Mesodermal cell (in vitro differentiated cells): ENCODE measurements around the gene GUCY1A1.
"Not testable (repeated sequence)": the region's sequence is repeated elsewhere in the genome, so short reads cannot be mapped to it uniquely, and the experiment has no call there.

Experiments
- H3K27ac ChIP-seq: 2 replicates; pipeline ENCODE4 v1.7.0; 2013; ENCODE audit warnings: mild to moderate bottlenecking, low read depth, low read length, moderate library complexity; ENCODE audit not compliant: severe bottlenecking
- H3K36me3 ChIP-seq: 2 replicates; pipeline ENCODE4 v1.7.1; 2013; ENCODE audit warnings: mild to moderate bottlenecking, low read length, moderate library complexity; ENCODE audit not compliant: control insufficient read depth, insufficient read depth
- H3K4me1 ChIP-seq: one replicate; pipeline ENCODE4 v1.7.1; 2013; ENCODE audit warnings: mild to moderate bottlenecking, low read length; ENCODE audit not compliant: insufficient read depth, control insufficient read depth, poor library complexity, severe bottlenecking
- H3K4me3 ChIP-seq: 2 replicates; pipeline ENCODE4 v1.7.0; 2013; ENCODE audit warnings: low read length, control low read depth, mild to moderate bottlenecking; ENCODE audit not compliant: insufficient read depth, poor library complexity, severe bottlenecking; ENCODE audit errors: extremely low read depth
- H3K9me3 ChIP-seq: 2 replicates; pipeline ENCODE4 v1.7.1; 2013; ENCODE audit warnings: mild to moderate bottlenecking, low read length, moderate library complexity; ENCODE audit not compliant: control insufficient read depth
- WGBS, 2 experiments: methylation state at CpG; one replicate each; pipeline ENCODE4 v1.1.5; 2013; ENCODE audit warnings: missing lambda C conversion rate in 2 of 2; ENCODE audit not compliant: insufficient coverage in 2 of 2; 5-methylcytosine and 5-hydroxymethylcytosine counted together

The GUCY1A1 gene

DNA sequence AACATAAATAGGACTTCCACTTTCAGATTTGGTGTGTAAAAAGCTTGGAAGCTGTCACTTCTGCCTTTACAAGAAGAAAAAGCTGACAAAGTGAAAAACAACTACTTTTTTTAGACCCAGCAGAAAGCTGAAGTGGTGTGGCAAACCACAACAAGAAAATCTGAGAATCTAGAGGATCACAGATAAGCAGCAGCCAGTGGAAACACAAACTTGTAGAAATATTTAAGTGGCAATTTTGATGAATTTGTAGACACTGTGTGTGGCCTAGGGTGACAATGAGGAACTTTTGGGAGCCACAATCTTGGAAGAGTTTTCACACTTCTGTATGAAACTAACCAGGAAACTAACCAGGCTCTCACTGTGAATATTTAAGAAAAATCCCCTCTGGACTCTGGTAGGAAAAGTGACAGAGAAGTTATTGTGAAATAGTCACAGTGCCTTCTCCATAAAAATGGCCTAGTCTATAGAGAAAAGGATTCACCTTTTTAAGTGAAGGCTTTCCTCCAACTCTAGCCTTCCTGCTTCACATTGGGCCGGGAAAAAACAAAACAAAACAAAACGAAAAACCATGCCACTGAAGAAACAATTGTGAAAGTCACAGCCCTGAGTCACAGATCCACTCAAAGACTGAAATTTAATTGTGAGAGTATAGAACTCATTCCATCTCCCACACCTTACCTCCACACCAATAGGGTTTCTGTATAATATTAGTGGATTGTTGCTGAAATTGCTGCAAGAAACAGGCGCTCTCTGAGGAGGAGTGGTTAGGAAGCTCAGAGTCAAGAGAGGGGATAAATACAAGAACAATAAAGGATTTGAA lies 26.7 kb upstream of the GUCY1A1 start:
- Histone ChIP-seq H3K27ac (no peak overlapping the region), H3K4me3 (no peak overlapping the region), H3K9me3 (no peaks in the 10 kb centered on the region), H3K4me1 (no peaks in the 10 kb centered on the region), H3K36me3 (no peaks in the 10 kb centered on the region)
- WGBS, 2 experiments: no CpG with 5 or more reads among the region's 3 CpGs

DNA sequence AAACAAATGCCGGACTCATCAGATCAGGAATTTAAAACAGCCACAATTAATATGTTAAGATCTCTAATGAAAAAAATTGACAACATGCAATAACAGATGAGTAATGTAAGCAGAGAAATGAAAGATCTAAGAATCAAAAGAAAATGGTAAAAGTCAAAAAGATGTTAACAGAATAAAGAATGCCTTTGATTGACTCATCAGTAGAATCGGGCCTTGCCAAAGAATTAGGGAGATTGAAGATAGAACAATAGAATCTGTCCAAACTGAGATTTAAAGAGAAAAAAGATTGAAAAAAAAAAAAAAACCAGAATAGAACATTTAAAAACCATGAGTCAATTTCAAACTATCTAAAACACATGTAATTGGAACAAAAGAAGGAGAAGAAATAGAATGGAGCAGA lies 25.9 kb upstream of the GUCY1A1 start:
- Histone ChIP-seq H3K27ac (no peak overlapping the region), H3K4me1 (no peaks in the 10 kb centered on the region), H3K36me3 (no peaks in the 10 kb centered on the region), H3K9me3 (no peaks in the 10 kb centered on the region), H3K4me3 (no peak overlapping the region)
- WGBS, 2 experiments: 100% methylated on average over 1 of the region's 2 CpGs; no CpG with 5 or more reads in 1 of the 2 experiments

DNA sequence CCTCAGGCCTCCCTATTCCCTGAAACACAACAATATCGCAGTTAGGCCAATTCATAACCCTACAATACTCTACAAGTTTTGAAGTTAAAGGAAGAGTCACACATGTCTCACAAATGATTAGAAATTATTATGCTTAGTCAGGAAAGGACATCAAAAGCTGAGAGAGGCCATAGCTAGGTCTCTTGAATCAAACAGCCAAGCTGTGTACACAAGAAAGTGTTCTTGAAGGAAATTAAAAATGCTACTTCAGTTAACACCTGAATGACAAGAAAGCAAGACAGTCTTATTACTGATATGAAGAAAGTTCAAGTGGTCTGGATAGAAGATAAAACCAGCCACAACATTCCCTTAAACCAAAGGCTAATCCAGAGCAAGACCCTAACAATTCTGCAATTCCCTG lies 23.6 kb upstream of the GUCY1A1 start:
- Histone ChIP-seq H3K36me3 (no peaks in the 10 kb centered on the region), H3K4me1 (no peaks in the 10 kb centered on the region), H3K4me3 (no peak overlapping the region), H3K27ac (no peak overlapping the region), H3K9me3 (no peaks in the 10 kb centered on the region)
- WGBS, 2 experiments: no CpG with 5 or more reads among the region's 1 CpG

DNA sequence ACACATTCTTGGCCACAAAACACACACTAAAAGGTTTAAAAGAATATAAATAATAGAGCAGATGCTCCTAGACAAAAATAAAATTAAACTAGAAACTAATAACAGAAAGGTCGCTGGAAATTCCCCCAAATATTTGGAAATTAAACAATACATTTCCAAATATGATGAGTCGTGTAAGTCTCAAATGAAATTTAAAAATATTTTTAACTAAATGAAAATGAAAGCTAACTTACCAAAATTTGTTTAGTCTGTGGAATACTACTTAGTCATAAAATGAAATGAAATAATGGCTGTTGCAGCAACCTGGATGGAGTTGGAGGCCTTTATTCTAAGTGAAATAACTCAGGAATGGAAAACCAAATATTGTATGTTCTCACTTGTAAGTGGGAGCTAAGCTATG lies 20.6 kb upstream of the GUCY1A1 start:
- H3K4me3 ChIP-seq: no peak overlapping the region
- no CpG with 5 or more reads among the region's 2 CpGs for WGBS, 2 experiments
- no peak overlapping the region for H3K27ac ChIP-seq
- no peaks in the 10 kb centered on the region for H3K36me3 ChIP-seq
- no peaks in the 10 kb centered on the region for H3K9me3 ChIP-seq
- H3K4me1 ChIP-seq: no peaks in the 10 kb centered on the region

DNA sequence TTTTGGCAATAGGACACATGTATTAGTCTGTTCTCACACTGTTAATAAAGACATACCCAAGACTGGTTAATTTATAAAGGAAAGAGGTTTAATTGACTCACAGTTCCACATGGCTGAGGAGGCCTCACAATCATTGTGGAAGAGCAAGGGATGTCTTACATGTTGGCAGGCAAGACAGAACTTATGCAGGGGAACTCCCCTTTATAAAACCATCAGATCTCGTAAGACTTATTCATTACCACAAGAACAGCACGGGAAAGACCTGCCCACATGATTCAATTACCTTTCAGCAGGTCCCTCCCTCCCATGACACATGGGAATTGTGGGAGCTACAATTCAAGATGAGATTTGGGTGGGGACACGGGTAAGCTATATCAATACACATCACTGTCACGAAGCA lies 15.9 kb upstream of the GUCY1A1 start:
- H3K27ac ChIP-seq, H3K9me3 ChIP-seq, H3K4me1 ChIP-seq, H3K36me3 ChIP-seq, H3K4me3 ChIP-seq: not testable (repeated sequence)
- WGBS, 2 experiments: 60% methylated on average over 1 of the region's 4 CpGs; no CpG with 5 or more reads in 1 of the 2 experiments

DNA sequence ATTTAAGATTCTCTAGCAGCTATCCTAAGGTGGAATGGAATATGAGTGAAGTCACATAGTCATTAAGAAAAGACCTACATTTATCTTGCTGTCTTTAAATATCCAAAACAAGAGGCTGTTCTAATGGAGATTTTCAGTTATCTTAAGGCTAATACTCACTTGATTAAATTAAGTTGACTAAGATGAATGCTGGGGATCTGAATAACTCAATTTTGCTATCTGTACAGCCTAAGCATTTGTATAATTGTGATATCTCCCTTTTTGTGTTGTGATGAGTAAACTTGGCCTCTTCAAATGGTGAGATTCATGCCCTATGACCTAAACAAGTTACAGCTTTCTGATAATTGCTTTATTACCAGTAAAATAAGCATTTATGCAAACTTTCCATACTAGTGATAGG lies 13.6 kb upstream of the GUCY1A1 start:
- no peak overlapping the region for H3K27ac ChIP-seq
- no peaks in the 10 kb centered on the region for H3K36me3 ChIP-seq
- H3K4me1 ChIP-seq: no peaks in the 10 kb centered on the region
- H3K4me3 ChIP-seq: no peak overlapping the region
- no peaks in the 10 kb centered on the region for H3K9me3 ChIP-seq

DNA sequence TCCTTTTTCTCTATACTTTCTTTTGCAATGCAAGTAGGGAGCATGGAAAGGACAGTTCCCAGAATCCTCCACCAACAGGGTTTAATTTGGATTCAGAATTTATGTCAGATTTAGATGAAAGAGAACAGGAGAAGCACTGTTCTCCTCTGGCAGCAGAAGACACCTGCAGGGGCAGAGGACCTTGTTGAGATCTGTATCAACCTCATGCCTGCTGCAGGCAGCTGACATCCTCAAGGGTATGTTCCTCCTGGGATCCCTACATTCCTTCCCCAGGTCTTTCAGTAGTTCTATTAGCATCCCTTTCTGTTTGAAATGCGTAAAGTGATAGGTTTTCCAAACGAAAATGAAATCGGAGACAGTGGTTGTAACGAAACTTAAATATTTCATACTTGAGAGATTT lies 10.6 kb upstream of the GUCY1A1 start:
- Histone ChIP-seq H3K4me1 (no peaks in the 10 kb centered on the region), H3K27ac (no peak overlapping the region), H3K4me3 (no peak overlapping the region), H3K36me3 (no peaks in the 10 kb centered on the region), H3K9me3 (no peaks in the 10 kb centered on the region)
- WGBS, 2 experiments: 70% methylated on average over 2 of the region's 4 CpGs; no CpG with 5 or more reads in 1 of the 2 experiments

DNA sequence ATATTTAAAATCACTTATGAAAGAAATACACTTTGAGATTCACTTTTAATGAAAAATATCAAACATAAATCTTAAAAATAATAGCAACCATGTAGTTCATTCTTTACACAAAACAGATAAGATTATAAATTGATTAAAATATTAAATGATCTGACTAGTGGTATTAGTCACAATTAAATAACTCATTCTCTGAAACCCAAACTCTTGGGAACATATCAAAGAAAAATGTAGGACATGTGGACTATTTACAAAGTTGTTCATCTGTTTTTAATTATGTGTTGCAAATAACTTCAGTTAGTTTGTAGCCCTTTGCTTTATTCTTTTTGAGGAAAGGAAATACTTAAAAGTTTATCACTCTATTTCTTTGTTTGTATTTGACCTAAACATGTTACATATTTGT lies 9.5 kb upstream of the GUCY1A1 start:
- Histone ChIP-seq H3K9me3 (no peaks in the 10 kb centered on the region), H3K4me1 (no peaks in the 10 kb centered on the region)

DNA sequence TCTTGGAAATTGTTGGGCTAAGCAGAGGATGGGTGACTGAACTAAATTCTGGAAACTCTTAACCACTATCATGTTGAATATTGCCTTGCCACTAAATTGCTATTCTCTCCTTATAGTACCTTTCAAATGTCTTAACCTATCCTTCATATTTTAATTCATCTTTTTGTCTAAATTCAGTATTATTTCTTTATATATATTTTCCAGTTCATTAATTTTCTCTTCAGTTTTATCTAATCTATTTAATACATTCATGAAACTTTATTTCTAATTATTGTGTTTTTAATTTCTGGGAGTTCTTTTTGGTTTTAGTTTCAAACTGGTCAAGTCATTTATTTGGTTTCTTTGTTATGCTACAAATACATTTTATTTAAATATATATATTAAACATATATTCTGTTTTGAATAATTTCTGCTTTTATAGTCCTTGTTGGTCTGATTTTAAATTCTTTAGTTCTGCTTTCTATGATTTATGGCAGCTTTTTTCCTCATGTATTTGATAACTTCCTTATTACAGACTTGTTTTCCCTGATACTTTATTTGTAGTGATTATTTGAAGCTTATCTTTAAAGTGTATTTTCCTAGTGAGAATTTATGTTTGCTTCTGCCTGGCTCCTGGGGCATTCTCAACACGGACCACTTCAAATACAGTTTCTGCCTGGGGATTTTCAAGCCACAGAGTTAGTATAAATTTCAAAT lies 8.5 kb upstream of the GUCY1A1 start:
- no peaks in the 10 kb centered on the region for H3K9me3 ChIP-seq
- H3K36me3 ChIP-seq: no peaks in the 10 kb centered on the region
- H3K4me1 ChIP-seq: no peaks in the 10 kb centered on the region
- no CpG with 5 or more reads among the region's 1 CpG for WGBS, 2 experiments
- H3K4me3 ChIP-seq: no peak overlapping the region
- H3K27ac ChIP-seq: no peak overlapping the region

More for the DNA sequence above, 9.5 kb upstream of the GUCY1A1 start:
- H3K36me3 ChIP-seq: no peaks in the 10 kb centered on the region
- H3K4me3 ChIP-seq: no peak overlapping the region
- no peak overlapping the region for H3K27ac ChIP-seq

DNA sequence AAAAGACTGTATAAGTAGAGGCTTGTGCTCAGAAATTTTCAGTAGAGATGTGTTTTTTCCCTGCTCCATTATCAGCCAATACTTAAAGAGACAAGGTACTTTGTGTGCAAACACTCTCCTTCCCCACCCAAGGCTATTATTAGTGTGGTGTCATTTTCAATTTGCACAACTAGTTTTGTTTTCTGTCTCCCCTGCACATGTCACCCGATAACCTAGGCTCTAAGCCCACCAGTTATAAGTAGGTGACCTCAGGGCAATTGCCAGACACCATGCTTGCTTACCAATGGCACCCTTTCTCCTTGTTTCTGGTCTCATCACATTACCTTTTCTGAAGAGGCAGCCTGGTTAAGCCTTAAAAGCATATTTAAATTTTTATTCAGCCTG lies 8.0 kb upstream of the GUCY1A1 start:
- Histone ChIP-seq H3K9me3 (no peaks in the 10 kb centered on the region), H3K27ac (no peak overlapping the region), H3K4me1 (no peaks in the 10 kb centered on the region), H3K4me3 (no peak overlapping the region), H3K36me3 (no peaks in the 10 kb centered on the region)
- 100% methylated on average over 1 of the region's 1 CpG for WGBS, 2 experiments

DNA sequence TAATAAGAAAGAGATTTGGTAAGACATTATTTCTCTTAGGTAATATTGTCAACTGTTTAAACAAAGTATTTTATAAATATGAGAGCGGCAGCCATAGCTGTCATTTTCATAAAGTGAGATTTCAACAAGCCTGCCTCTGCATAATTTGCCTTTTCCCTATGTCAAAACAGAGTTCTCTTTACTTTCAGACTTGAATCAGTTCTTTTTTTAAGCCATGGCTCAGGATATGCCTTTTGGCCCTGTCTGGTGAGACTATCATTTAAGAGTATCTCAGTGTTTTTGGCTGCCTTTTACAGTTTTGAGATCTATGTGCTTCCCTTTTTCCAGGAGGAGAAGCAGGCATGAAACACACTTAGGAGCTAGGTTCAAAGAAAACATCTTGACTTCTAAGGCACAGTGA lies 7.5 kb upstream of the GUCY1A1 start:
- no peak overlapping the region for H3K27ac ChIP-seq
- no CpG with 5 or more reads among the region's 1 CpG for WGBS, 2 experiments
- H3K4me1 ChIP-seq: no peaks in the 10 kb centered on the region
- no peak overlapping the region for H3K4me3 ChIP-seq
- no peaks in the 10 kb centered on the region for H3K36me3 ChIP-seq
- H3K9me3 ChIP-seq: no peaks in the 10 kb centered on the region
